Fibroblast of skin of left quadriceps (primary cell): ENCODE data around the gene GALNT18.

Experiments
- DNase-seq, 2 experiments: peaks; one replicate each; pipeline ENCODE4 v3.0.0-alpha.2; 2013; ENCODE audit warnings: low read depth in 2 of 2

Gene GALNT18

GRCh38 chr11:11243590-11244469, 378.0 kb downstream of the GALNT18 start:
- no peak for DNase-seq

DNA sequence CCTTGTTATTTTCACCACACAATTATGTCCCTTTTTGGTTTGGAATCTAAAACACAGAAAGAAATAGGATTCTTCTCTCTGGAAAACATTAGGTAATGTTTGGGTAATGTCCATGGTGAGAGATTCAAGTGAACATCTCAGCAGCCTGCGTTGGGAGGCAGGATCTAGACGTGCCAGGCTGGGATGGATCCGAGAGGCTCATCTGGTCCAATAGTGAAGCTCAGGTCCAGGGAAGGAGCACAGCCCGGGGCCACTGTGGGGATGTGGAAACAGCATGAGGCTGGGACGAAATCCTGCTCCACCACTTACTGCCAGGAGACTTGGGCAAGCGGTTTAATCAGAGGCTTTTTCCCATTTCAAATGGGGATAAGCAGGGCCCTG, 378.6 kb downstream of the GALNT18 start:
- no peak for DNase-seq

GRCh38 chr11:11241284-11241683, 380.5 kb downstream of the GALNT18 start:
- no peak for DNase-seq

DNA sequence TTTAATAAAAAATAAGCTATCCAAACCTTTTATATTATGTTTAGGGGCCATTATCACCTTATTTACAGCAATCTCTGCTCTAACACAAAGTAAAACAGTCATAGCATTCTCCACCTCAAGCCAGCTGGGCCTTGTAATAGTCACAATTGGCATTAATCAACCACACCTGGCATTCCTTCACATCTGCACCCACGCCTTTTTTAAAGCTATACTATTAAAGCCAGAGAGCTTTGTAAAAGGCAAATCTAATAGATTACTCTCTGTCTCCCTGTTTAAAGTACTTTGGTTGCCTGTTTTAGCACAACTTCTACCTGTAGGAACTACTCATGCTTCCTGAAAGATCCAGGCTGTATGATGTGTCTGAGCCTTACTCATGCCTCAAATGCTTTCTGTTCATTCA, 381.8 kb downstream of the GALNT18 start:
- DNase-seq, result no peak

DNA sequence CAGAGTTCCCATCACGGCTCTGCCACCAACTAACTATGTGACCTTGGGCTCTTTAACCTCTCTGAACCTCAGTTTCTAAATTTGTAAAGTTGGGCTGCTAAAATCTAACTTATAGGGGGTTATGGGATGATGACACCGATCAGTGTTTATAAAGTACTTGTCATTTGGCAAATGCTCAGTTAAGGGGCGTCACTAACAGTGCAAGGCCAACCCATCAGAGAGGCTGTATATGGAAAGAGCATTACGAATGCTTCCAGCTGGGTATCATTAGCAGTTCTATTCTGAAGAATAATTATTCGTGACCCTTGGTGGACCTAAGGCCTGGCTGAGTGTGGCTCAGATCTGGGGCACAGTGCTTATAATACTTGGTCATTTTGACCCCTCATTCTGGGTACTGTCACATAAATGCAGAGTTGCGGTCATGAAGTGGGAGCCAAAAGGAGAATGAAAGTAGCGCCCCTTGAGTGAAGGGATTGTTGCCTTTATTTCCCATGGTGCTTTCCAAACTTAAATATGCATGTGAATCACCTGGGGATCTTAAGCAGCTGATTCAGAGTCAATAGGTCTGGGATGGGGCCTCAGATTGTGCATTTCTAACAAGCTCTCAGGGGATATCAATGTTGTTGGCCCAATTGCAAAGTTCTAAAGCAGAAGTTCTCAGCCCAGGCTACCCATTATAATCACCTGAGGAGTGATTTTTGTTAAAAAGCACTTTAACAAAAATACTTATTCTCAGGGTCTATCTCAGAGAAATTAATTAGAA, 384.6 kb downstream of the GALNT18 start:
- no peak for DNase-seq

- no peak for DNase-seq
These were observed 385.2 kb downstream of the GALNT18 start for GRCh38 chr11:11236498-11237059.

- DNase-seq, result no peak
These were observed 390.0 kb downstream of the GALNT18 start for GRCh38 chr11:11231763-11232162.

DNA sequence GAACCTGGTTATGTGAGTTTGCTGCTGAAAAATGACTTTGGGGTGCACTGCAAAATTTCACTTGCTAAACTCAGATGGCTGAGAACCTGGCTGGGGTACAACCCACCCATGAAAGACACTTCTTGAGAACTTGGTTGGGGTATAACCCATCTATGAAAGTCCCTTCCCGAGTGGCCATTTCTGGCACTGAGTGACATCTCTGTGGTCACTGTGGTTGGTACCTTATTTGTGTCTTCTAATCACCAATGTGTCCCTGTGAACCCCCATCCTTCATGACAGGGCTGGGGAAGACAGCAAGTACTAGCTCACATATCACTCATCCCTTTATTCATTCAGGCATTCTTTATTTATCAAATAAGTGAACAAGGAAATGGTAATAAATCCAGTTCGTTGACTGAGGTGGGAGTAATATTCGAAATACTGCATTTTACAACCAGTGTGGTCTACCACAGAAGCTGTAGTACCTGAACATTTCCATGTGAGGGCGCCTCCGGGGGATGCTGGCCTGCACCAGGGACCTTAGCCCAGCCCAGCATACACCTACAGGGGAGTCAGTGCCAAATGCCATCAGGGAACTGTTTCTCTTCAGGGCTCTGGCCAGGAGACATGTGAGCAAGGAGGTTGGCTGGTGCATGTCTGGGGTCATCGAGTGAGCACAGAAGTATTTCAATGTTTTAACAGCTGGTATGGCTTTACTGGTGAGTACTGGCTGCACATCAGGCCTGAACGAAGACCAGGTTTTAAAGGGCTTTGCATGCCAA, 390.8 kb downstream of the GALNT18 start:
- DNase-seq, result no peak

DNA sequence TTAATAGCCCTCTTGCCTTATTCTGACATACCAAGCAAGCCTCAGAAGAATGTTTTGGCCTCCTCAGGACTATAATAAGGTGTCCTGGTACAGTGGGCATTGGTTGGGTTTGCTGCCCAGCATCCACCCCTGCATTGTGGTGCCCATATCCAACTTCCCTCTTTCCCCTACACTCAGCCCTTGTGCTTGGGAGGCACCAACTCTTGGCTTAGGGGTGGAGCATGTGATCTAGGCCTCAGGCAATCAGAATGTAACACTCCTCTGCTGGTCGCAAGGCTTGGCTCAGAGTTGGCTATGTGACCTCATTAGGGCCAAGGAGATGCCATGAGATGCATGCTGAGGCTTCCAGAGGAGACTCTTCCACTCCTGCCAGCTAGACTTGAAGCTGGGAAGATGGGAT, 391.7 kb downstream of the GALNT18 start:
- DNase-seq, result no peak

DNA sequence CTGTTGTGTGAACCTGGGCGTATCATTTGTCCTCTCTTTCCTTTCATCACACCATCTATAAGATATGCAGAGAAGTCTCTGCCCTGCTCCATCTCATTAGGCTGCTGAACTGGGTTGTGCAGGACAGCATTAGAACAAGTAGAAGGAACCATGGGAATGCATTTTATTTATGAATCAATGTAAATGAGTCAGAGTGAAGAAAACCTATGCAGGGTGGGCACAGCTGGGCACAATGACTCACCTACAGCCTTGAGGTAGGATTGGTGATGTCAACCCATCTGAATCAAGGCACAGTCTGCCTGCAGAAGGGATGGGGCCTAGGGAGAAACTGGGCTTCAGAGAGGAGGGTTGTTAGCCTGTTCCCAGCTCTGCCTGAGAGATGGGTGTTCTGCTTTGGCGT, 392.2 kb downstream of the GALNT18 start:
- no peak for DNase-seq

DNA sequence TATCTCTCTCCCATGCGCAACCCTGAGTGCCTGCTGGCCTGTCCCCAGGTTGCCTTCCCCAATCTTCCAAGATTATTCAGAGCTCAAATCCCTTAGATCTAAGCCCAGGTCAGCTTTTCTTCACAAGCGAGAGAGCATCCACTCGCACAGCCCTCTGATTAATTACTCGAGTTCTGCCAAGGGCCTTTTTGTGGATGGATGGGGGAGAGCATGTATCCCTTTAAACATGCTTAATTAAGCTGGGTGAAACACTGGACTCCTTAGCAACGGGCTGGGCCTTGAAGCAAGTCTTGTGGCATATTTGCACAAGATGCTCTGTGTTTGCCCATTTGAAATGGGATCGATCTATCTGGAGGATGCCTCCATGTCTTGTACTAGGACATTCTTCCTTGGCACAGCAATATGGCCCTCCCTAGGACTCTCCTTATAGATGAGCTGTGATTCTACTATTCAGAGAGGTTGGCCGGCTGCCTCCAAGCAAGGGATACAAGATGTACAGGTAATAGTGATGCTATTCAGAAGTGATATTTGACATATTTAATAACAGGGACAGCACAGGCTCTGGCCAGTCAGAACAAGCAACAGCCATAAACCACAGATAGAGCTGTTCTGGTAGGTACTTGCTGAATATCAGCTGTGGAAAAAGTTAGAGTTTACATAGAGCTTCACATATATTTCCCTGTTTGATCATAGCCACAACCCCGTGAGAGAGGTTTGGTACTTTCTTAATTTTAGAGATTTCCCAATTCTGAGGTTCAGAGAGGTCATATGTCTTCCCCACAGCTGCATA, 394.3 kb downstream of the GALNT18 start:
- DNase-seq, result no peak
